GM23338 (cell line): ENCODE data around the gene FOXO3. TPM values are rescaled to one million over a fixed set of nuclear protein-coding genes. Genes with fewer than 3 reads are reported as not detected.

Source experiments
- ATAC-seq: fragments of 200-7000 bp; cut with Tn5 transposase; 3 replicates; pipeline ENCODE4 v1.9.1; 2020
- DNase-seq: peaks from one replicate; pipeline ENCODE4 v3.0.0-alpha.2; 2015; ENCODE audit warnings: low spot score
- H2AFZ ChIP-seq: fragments of 200-600 bp; sonication (generic); 2 replicates; pipeline ENCODE4 v1.8.0; 2016; ENCODE audit warnings: antibody characterized with exemption, mild to moderate bottlenecking, moderate library complexity
- H3F3A ChIP-seq: fragments of 200-600 bp; sonication (generic); replicated peaks from 2 replicates; pipeline ENCODE4 v1.8.0; 2017; ENCODE audit warnings: antibody characterized with exemption, mixed run types, low read depth
- H3K27ac ChIP-seq: fragments of 200-600 bp; sonication (generic); 2 replicates; pipeline ENCODE4 v1.6.1; 2016; ENCODE audit warnings: low read depth
- H3K27me3 ChIP-seq: fragments of 200-600 bp; sonication (generic); 2 replicates; pipeline ENCODE4 v1.8.0; 2016; ENCODE audit warnings: mild to moderate bottlenecking, mixed run types, moderate library complexity; ENCODE audit not compliant: insufficient read depth
- H3K36me3 ChIP-seq: fragments of 200-600 bp; sonication (generic); 2 replicates; pipeline ENCODE4 v1.8.0; 2016; ENCODE audit warnings: mild to moderate bottlenecking; ENCODE audit not compliant: insufficient read depth
- H3K4me1 ChIP-seq: fragments of 200-600 bp; sonication (generic); 2 replicates; pipeline ENCODE4 v1.8.0; 2016; ENCODE audit warnings: mild to moderate bottlenecking, moderate library complexity; ENCODE audit not compliant: insufficient read depth
- H3K4me2 ChIP-seq: fragments of 200-600 bp; sonication (generic); 2 replicates; pipeline ENCODE4 v1.7.1; 2017; ENCODE audit warnings: mixed run types
- H3K4me3 ChIP-seq: fragments of 200-600 bp; sonication (generic); 2 replicates; pipeline ENCODE4 v1.6.1; 2016; ENCODE audit warnings: mixed run types
- H3K79me2 ChIP-seq: fragments of 200-600 bp; sonication (generic); replicated peaks from 2 replicates; pipeline ENCODE4 v1.8.0; 2017; ENCODE audit warnings: mild to moderate bottlenecking; ENCODE audit not compliant: insufficient read depth
- H3K9me2 ChIP-seq: fragments of 200-600 bp; sonication (generic); 2 replicates; pipeline ENCODE4 v1.8.0; 2017; ENCODE audit not compliant: insufficient read depth
- H4K20me1 ChIP-seq: fragments of 200-600 bp; sonication (generic); replicated peaks from 2 replicates; pipeline ENCODE4 v1.8.0; 2017; ENCODE audit warnings: mild to moderate bottlenecking; ENCODE audit not compliant: insufficient read depth
- H3K27ac Mint-ChIP-seq: 2 replicates; pipeline ENCODE4 v1.8.0; 2020; ENCODE audit warnings: inconsistent platforms, mild to moderate bottlenecking, moderate library complexity, mixed read lengths
- H3K27me3 Mint-ChIP-seq: 3 replicates; pipeline ENCODE4 v1.8.0; 2022; ENCODE audit warnings: low read depth, mild to moderate bottlenecking, moderate library complexity, mixed read lengths, inconsistent platforms; ENCODE audit not compliant: insufficient read depth, poor library complexity
- H3K36me3 Mint-ChIP-seq: 3 replicates; pipeline ENCODE4 v1.8.0; 2021; ENCODE audit warnings: low read depth, mild to moderate bottlenecking, inconsistent platforms, moderate library complexity, mixed read lengths
- H3K4me1 Mint-ChIP-seq: 3 replicates; pipeline ENCODE4 v1.8.0; 2020; ENCODE audit warnings: mild to moderate bottlenecking, inconsistent platforms, mixed read lengths
- H3K4me3 Mint-ChIP-seq: 3 replicates; pipeline ENCODE4 v1.8.0; 2021; ENCODE audit warnings: moderate library complexity, mild to moderate bottlenecking, inconsistent platforms, mixed read lengths
- H3K9me3 Mint-ChIP-seq: 3 replicates; pipeline ENCODE4 v1.8.0; 2020; ENCODE audit warnings: moderate library complexity, mild to moderate bottlenecking, inconsistent platforms, mixed read lengths
- CREB1 ChIP-seq: fragments of 250-450 bp; sonication (Bioruptor Pico); IDR thresholded peaks from 2 replicates; pipeline ENCODE4 v1.5.0; 2020; ENCODE audit warnings: low read depth, mild to moderate bottlenecking, moderate library complexity
- EZH2phosphoT487 ChIP-seq: fragments of 200-600 bp; sonication (generic); IDR thresholded peaks from one replicate; pipeline ENCODE4 v1.8.1; 2018; ENCODE audit warnings: antibody characterized with exemption; ENCODE audit not compliant: unreplicated experiment
- JUNB ChIP-seq: IDR thresholded peaks from one replicate; pipeline ENCODE4 v1.6.1; 2016; ENCODE audit warnings: antibody characterized with exemption; ENCODE audit not compliant: unreplicated experiment
- NANOG ChIP-seq: IDR thresholded peaks from 2 replicates; pipeline ENCODE4 v1.6.1; 2016; ENCODE audit warnings: antibody characterized with exemption, borderline replicate concordance
- POLR2AphosphoS5 ChIP-seq: IDR thresholded peaks from 2 replicates; pipeline ENCODE4 v1.6.1; 2016; ENCODE audit warnings: antibody characterized with exemption, low read depth
- STAT1 ChIP-seq: IDR thresholded peaks from one replicate; pipeline ENCODE4 v1.6.1; 2016; ENCODE audit warnings: antibody characterized with exemption; ENCODE audit not compliant: unreplicated experiment
- ZNF114 ChIP-seq: fragments of 250-450 bp; sonication (Bioruptor Pico); IDR thresholded peaks from 2 replicates; pipeline ENCODE4 v1.5.0; 2020; ENCODE audit warnings: mild to moderate bottlenecking, moderate library complexity
- ZNF331 ChIP-seq: fragments of 250-450 bp; sonication (Bioruptor Pico); IDR thresholded peaks from 2 replicates; pipeline ENCODE4 v1.5.0; 2020; ENCODE audit warnings: low read depth, mild to moderate bottlenecking, moderate library complexity
- polyA plus RNA-seq: library from polyadenylated mRNA; unstranded; fragments of >200 nt; fragmentation: Nextera tagmentation; extraction: Ambion mirVana; gene quantifications from 2 replicates; pipeline ENCODE4 v1.2.1, GENCODE V29; 2016
- total RNA-seq: library from RNA; depleted of rRNA; stranded (reverse); fragments of >200 nt; shearing (Covaris generic); gene quantifications from 2 replicates; pipeline ENCODE4 v1.2.3, GENCODE V29; 2014
- TF ChIP-seq, protein P1 (sequence below), 2 experiments: fragments of 200-600 bp in 1 of 2; sonication (generic) in 1 of 2; conservative IDR thresholded peaks; 2 replicates each; pipeline versions ENCODE4 v1.5.1 to v1.6.1; 2016 to 2017; ENCODE audit warnings: antibody characterized with exemption in 2 of 2, low read depth in 2 of 2, mild to moderate bottlenecking in 2 of 2, moderate library complexity in 1 of 2
- TF ChIP-seq, protein P2 (sequence below): fragments of 250-450 bp; sonication (Bioruptor Pico); IDR thresholded peaks from 2 replicates; pipeline ENCODE4 v1.5.0; 2020; ENCODE audit warnings: mild to moderate bottlenecking, moderate library complexity

The FOXO3 gene
- total and polyA plus RNA-seq, 2 experiments from 2014 or later = 9.8 to 20.2 TPM

DNA sequence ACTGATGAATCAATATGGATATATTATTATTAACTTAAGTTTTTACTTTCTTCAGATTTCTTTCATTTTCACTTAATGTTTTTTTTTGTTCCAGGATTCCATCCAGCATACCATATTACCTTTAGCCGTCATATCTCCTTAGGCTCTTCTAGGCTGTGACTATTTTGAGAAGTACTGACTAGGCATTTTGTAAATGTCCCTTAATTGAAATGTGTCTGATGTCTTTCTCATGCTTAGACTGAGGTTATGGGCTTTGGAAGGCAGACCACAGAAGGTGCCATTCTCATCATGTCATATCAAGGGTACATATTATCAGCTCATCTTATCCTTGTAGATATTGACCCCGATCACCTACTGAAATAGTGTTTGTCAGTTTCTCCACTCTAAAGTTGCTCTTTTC, 101.3 kb downstream of the FOXO3 start:
- H3K4me1 Mint-ChIP-seq = peaks cover 31% of the 10 kb centered on the region
- ATAC-seq = no peak
- Histone ChIP-seq H3K9me2 (no peaks in the 10 kb centered on the region), H2AFZ (no peak overlapping the region), H3K4me3 (no peak overlapping the region), H3K36me3 (no peaks in the 10 kb centered on the region), H3K27ac (no peak overlapping the region), H4K20me1 (no peaks in the 10 kb centered on the region; the same call in 1 of the 2 replicates), H3K27me3 (no peaks in the 10 kb centered on the region), H3K79me2 (peaks cover 38% of the 10 kb centered on the region), H3K4me1 (peaks cover 4% of the 10 kb centered on the region), H3K4me2 (no peak overlapping the region), H3F3A (no peaks in the 10 kb centered on the region)
- H3K27me3 Mint-ChIP-seq = peaks cover 5% of the 10 kb centered on the region
- no peak overlapping the region for H3K27ac Mint-ChIP-seq
- H3K36me3 Mint-ChIP-seq = peaks cover 19% of the 10 kb centered on the region
- no peak for TF ChIP-seq ZNF114 (CRISPR knock-in tag)
- TF ChIP-seq, protein P1, sequence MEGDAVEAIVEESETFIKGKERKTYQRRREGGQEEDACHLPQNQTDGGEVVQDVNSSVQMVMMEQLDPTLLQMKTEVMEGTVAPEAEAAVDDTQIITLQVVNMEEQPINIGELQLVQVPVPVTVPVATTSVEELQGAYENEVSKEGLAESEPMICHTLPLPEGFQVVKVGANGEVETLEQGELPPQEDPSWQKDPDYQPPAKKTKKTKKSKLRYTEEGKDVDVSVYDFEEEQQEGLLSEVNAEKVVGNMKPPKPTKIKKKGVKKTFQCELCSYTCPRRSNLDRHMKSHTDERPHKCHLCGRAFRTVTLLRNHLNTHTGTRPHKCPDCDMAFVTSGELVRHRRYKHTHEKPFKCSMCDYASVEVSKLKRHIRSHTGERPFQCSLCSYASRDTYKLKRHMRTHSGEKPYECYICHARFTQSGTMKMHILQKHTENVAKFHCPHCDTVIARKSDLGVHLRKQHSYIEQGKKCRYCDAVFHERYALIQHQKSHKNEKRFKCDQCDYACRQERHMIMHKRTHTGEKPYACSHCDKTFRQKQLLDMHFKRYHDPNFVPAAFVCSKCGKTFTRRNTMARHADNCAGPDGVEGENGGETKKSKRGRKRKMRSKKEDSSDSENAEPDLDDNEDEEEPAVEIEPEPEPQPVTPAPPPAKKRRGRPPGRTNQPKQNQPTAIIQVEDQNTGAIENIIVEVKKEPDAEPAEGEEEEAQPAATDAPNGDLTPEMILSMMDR (conservative IDR thresholded peaks at IDR 0.05; ENCODE audit: low read depth in 2 of 2) = no peak
- no peak for TF ChIP-seq ZNF331 (CRISPR knock-in tag)
- no peak for TF ChIP-seq JUNB
- TF ChIP-seq STAT1 = no peak
- TF ChIP-seq, protein P2, sequence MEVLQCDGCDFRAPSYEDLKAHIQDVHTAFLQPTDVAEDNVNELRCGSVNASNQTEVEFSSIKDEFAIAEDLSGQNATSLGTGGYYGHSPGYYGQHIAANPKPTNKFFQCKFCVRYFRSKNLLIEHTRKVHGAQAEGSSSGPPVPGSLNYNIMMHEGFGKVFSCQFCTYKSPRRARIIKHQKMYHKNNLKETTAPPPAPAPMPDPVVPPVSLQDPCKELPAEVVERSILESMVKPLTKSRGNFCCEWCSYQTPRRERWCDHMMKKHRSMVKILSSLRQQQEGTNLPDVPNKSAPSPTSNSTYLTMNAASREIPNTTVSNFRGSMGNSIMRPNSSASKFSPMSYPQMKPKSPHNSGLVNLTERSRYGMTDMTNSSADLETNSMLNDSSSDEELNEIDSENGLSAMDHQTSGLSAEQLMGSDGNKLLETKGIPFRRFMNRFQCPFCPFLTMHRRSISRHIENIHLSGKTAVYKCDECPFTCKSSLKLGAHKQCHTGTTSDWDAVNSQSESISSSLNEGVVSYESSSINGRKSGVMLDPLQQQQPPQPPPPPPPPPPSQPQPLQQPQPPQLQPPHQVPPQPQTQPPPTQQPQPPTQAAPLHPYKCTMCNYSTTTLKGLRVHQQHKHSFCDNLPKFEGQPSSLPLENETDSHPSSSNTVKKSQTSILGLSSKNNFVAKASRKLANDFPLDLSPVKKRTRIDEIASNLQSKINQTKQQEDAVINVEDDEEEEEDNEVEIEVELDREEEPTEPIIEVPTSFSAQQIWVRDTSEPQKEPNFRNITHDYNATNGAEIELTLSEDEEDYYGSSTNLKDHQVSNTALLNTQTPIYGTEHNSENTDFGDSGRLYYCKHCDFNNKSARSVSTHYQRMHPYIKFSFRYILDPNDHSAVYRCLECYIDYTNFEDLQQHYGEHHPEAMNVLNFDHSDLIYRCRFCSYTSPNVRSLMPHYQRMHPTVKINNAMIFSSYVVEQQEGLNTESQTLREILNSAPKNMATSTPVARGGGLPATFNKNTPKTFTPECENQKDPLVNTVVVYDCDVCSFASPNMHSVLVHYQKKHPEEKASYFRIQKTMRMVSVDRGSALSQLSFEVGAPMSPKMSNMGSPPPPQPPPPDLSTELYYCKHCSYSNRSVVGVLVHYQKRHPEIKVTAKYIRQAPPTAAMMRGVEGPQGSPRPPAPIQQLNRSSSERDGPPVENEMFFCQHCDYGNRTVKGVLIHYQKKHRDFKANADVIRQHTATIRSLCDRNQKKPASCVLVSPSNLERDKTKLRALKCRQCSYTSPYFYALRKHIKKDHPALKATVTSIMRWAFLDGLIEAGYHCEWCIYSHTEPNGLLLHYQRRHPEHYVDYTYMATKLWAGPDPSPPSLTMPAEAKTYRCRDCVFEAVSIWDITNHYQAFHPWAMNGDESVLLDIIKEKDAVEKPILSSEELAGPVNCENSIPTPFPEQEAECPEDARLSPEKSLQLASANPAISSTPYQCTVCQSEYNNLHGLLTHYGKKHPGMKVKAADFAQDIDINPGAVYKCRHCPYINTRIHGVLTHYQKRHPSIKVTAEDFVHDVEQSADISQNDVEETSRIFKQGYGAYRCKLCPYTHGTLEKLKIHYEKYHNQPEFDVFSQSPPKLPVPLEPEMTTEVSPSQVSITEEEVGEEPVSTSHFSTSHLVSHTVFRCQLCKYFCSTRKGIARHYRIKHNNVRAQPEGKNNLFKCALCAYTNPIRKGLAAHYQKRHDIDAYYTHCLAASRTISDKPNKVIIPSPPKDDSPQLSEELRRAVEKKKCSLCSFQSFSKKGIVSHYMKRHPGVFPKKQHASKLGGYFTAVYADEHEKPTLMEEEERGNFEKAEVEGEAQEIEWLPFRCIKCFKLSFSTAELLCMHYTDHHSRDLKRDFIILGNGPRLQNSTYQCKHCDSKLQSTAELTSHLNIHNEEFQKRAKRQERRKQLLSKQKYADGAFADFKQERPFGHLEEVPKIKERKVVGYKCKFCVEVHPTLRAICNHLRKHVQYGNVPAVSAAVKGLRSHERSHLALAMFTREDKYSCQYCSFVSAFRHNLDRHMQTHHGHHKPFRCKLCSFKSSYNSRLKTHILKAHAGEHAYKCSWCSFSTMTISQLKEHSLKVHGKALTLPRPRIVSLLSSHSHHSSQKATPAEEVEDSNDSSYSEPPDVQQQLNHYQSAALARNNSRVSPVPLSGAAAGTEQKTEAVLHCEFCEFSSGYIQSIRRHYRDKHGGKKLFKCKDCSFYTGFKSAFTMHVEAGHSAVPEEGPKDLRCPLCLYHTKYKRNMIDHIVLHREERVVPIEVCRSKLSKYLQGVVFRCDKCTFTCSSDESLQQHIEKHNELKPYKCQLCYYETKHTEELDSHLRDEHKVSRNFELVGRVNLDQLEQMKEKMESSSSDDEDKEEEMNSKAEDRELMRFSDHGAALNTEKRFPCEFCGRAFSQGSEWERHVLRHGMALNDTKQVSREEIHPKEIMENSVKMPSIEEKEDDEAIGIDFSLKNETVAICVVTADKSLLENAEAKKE (CRISPR knock-in tag) = no peak
- no peak for TF ChIP-seq POLR2AphosphoS5
- no peak for TF ChIP-seq CREB1 (CRISPR knock-in tag)
- TF ChIP-seq EZH2phosphoT487 = no peak
- TF ChIP-seq NANOG = no peak
- no peaks in the 10 kb centered on the region; the same call in 2 of the 3 replicates for H3K9me3 Mint-ChIP-seq
- DNase-seq = no peak
- H3K4me3 Mint-ChIP-seq = no peak overlapping the region
